ENCODE data around the gene ADGRA1. TPM values are rescaled to one million over a fixed set of nuclear protein-coding genes. Genes with fewer than 3 reads are reported as not detected.
"Not testable (repeated sequence)": the region's sequence is repeated elsewhere in the genome, so short reads cannot be mapped to it uniquely, and the experiment has no call there.

ADGRA1 gene
- polyA plus RNA-seq, 3 donors = 1.3 to 2.4 (median 1.9) TPM

DNA sequence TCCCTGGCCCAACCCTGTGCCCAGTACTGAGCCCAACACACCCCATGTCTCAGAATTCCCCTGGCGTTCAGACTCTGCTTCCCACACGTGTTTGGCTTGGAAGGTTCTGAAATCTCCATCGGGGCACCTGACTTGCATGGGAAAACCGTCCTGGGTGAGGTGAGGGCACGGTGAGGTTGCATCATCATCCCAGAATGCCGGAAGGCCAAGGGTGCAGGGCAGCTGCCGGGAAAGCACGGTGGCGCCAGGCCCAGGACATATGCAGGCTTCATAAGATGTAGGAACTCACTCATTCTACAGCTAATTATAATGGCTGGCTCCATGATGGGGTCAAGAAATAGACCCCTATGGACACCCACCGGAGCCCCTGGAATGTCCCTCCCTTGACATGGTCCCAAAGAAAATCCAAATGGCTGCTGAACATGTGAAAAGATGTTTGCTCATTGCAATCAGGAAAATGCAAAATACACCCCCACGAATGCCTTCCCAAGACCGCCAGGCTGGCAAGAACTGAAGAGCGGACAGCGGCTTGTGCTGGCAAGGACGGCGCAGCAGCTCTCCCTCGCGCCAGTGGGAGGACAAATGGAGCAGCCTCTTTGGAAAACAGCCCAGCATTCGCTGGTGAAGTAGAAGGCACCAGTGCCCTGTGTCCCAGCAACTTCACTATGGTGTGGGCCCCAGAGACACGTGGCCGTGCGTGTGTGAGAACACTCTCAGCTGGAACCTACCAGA lies 74.6 kb downstream of the ADGRA1 start:
- DNase-seq = no peak

- no peak for DNase-seq
Measured at GRCh38 chr10:133162910-133163856, 75.5 kb downstream of the ADGRA1 start.

DNA sequence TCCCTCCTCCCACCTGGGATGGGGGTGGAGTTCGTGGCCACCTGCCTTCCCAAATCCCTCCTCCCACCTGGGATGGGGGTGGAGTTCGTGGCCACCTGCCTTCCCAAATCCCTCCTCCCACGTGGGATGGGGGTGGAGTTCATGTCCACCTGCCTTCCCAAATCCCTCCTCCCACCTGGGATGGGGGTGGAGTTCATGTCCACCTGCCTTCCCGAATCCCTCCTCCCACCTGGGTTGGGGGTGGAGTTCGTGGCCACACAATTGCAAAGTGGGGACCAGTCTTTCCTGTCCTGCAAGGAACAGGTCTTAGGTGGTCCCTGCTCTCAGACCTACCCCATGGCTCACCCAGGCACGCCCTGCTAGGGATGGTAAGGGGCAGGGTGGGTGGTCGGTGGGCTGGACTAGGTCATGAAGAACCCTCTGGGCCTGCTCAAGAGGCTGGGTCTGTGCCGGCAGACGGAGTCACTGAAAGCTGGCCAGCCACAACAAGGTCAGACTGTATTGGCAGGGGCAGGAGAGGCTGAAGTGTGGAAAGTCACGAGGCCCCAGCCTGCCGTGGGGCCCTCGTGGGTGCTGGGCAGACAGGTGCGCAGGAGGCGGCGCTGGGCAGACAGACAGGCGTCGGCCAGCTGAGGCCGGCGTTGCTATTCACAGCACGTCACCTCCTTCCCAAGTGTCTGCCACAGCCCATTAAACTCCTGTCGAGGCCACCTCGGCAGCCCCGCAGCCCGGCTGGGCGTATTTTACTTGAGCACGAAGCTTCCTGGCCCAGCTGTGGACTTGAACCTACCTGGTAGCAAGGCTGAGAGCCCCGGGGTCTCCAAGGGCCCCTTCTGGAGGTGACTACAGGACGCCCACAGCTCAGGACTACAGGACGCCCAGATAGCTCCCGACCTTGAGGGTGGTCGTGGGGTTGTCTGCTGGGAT lies 76.4 kb downstream of the ADGRA1 start:
- DNase-seq = peak; percentile 65

DNA sequence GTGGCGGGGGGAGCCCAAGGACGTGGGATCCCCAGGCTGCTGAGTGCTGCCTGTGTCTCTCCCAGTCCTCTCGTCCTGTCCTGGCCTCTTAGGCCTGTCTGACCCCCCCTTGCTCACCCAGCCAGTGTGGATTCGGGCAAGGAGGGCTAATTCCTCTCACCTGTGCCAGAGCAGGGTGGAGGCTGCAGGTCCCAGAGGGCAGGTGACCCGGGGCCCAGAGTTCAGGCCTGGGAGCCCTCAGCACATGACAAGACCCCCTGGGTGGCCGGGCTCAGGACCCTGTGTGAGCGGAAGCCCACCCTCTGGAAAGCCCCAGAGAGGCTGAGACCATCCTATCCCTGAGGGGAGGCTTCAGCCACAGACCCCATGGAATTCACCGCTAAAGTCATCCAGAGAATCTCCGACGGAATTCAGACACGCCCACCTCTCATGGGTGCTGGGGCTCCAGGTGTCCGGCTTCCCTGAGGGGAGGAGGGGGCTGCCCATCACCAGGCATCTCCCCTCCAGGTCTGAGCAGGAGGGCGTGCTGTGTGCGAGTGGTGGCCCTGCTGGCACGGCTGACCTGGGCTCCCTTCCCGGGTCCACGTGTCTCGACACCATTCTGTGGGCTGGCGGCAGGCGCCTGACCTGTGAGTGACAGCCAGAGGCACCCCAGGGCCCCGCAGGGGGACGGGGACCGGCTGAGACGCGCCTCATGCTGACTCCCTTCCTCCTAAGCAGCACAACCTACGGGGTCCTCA lies 77.3 kb downstream of the ADGRA1 start:
- no peak for DNase-seq

DNA sequence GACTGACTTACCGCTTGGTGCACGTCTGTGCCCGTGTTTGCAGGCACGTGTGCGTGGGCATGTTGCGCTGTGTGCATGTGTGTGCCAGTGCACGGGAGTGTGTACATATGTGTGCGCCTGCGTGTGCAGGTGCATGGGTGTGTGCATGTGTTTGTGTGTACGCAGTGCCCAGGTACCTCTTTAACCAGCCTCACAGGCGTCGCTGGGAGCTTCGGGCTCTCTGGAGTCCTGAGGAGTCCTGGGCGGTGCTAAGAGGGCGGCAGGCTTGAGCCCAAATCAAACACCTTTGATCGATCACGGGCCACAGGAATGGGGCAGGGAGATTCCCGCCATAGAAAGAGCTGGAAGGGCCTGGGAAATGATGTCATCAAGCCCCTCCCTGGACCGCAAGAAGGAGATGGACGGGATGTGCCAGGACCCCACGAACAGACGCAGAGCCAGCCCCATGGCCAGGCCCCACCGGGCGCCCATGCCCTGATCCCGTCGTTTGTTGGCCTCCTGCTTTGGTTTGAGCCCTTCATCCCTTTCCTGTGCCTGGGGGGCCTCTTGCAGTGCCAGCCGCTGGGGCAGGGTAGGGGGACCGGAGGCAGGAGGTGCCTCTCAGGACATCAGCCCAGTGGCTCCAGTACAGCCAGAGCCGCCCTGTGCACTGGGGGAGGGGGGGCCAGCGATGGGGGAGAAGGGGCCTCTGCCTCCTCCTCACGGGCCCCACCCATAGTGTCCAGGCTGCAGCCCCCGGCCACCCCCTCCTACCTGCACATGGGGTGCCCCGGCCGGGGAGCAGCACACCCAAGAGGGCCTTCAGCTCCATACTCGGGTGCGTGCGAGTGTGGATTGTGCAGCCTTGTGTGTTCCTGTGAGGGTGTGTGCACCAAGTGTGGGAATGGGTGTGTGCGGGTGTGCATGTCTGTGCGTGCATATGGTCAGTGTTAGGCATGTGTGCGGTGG lies 78.1 kb downstream of the ADGRA1 start:
- DNase-seq = no peak

DNA sequence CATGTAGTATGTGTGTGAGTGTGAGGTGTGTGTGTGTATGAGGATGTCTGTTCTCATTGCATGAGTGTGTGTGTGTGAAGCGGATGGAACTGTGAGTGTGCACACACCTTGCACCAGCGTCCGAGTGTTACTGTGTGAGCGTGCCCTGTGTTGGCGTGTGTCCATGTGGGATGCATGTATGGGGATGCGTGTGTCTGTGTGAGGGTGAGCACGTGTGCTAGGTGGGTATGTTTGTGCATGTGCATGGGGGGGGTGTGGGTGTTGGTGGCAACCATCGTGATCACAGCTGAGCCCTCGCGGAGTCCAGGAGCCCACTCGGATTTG lies 78.7 kb downstream of the ADGRA1 start:
- DNase-seq = no peak

- DNase-seq = no peak
Measured at GRCh38 chr10:133166828-133167692, 79.3 kb downstream of the ADGRA1 start.

DNA sequence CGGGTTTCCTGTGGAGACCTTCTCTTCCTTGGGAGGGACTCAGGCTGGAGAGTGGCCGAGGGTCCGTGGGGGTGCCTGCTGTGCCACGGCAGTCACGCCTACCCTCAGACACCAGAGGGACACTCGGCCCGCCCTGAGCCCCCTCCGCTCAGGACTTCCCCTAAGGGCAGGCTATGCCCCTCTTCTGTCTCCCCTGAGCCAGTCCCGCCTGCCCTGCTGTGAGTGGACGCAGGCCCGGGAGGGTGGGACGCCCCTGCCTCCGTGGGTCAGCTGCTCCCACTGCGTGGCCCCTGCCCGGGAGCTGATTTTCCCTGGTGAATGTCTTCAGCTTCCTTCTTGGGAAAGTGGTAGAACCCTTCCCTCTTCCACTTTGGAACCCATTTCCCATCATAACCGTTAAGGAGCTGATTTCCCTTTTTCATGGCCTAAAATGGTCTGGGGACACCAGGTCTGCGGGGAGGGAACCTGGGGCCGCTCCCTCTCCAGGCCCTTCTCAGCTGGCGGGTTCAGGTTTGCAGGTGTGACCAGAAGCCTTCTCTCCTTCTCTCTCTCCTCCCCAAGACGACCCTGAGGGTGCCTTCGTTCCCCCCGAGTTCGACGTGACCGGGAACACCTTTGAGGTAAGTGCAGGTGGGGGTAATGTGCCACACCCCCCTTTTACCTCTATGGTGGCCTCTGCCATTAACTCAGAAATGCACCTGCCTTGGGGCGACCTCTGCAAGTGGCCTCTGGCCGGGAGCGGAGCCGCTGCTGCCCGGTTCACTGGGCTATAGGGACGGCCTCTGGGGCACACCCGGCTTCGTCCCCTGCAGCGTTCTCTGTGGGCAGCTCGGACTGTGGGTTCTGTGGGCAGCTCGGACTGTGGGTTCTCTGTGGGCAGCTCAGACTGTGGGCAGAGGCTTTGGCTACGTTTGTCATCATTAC lies 80.2 kb downstream of the ADGRA1 start:
- no peak for DNase-seq

DNA sequence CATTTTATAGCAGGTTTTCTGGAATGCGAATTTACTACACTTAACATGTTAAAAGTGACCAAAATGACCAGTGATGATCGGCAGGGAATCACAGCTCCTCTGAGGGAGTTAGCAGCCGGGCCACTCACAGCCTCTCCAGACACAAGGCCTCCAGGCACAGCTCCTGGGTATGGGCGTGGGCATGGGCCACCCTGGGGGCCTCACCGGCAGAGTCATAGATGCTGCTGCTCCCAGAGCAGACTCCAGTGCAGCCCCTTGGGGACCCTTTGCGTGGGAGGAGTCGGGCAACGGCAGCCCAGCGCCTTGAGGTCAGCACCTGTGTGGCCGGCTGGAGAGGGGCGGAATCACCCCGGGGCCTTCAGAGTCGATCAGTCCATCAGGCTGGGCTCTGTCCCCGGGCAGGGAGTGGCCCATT lies 80.9 kb downstream of the ADGRA1 start:
- no peak for DNase-seq

- no peak for DNase-seq
Measured at GRCh38 chr10:133169173-133169947, 81.6 kb downstream of the ADGRA1 start.

DNA sequence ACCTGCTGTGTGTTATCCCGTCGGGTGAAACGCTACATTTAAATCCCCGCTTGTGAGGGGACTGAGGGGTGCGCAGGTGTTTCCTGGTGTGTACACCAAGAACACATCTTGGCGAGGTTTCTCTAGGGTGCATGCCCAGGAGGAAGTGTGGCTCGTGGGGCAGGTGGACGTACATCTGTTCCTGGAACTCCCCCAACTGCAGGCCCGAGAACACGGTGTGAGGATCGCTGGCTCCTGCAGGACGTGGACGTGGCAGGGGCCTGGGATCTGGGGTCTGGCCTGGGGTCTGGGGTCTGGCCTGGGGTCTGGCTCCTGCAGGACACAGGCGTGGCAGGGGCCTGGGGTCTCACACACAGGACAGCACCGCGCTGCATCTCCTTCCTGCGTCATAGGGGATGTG lies 82.4 kb downstream of the ADGRA1 start:
- no peak for DNase-seq

DNA sequence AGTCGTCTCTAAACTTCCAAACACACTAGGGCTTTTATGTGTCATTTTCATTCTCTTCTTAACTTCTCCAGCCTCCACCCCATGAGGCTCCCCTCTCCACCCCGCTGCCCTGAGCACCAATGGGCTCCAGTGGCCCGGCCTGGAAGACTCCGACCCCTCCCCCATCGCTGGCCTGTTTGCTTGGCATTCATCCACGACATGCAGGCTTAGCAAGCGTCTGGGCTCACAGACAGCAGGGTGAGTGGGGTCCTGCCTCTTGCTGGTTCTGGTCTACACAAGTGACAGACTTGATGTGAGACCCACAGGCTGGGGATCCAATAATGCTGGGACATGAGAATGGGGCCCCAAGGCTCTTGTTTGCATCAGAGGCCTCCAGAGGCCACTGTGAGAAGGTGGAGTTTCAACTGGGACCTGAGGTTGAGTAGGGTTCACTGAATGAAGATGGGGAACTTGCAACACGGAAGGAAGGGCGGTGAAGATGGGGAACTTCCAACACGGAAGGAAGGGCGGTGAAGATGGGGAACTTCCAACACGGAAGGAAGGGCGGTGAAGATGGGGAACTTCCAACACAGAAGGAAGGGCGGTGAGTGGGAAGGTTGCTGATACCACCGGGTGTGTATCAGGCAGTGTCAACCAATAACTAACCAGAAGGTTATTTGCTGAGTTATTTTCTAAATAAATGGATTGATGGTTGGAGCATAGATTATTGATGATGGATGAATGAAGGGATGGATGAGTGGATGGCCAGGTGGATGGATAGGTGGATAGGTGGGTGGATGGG lies 86.3 kb downstream of the ADGRA1 start:
- no peak for DNase-seq

DNA sequence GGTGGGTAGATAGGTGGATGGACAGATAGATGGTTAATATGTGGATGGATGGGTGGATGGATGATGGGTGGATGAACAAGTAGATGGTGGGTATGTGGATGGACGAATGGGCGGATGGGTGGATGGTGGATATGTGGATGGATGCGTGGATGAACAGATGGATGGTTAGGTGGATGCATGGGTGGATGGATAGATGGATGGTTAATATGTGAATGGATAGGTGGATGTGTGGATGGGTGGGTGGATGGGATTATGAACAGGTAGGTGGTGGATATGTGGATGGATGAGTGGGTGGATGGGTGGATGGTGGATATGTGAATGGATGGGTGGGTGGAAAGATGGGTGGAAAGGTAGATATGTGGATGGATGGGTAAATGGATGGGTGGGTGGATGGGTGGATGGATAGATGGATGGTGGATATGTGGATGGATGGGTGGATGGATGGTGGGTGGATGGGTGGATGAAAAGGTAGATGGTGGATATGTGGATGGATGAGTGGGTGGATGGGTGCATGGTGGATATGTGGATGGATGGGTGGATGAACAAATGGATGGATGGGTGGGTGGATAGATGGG lies 87.1 kb downstream of the ADGRA1 start:
- no peak for DNase-seq

DNA sequence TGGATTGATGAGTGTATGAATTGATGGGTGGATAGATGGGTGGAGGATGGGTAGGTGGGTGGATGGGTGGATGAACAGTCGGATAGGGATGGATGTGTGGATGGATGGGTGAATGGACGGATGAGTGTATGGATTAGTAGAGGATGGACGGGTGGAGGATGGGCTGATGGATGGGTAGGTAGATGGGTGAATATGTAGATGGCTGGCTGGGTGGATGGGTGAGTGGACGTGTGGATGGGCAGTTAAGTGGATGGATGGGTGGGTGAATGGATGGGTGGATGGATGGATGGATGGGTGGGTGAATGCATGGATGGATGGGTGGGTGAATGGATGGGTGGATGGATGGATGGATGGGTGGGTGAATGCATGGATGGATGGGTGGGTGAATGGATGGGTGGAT lies 87.9 kb downstream of the ADGRA1 start:
- not testable (repeated sequence) for DNase-seq

DNA sequence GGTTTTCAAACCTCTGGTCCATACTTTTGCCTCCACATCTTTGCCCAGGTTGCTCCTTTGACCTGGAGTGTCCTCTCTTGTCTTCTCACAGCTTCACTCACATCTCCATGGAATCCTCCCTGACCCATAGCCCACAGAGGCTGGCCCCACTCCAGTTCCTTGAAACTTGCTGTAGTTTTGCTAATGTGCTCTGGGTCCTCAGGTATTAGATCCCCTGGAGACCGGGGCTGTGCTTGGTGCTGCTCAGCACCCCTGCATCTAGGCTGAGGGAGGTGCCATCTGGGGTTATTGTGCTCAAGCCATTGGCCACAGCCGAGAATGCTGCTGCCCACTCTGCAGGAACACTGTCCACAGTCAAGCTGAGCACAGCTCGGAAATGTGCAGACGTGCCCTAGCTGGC lies 88.8 kb downstream of the ADGRA1 start:
- no peak for DNase-seq

Measured in renal pelvis (tissue), 4 donors.